SK-N-SH treated with all-trans-retinoic acid at 6 μM for 48 hours (cell line): ENCODE results near the gene AMMECR1L.

Experiments used
- ATAC-seq: fragments of 200-7000 bp; cut with Tn5 transposase; 3 replicates; pipeline ENCODE4 v1.9.1; 2020; ENCODE audit warnings: mild to moderate bottlenecking, moderate library complexity
- ARNTL ChIP-seq: fragments of 450-650 bp; formaldehyde crosslinking; IDR thresholded peaks from 2 replicates; pipeline ENCODE4 v1.5.0; 2020; ENCODE audit warnings: low read depth, mild to moderate bottlenecking, moderate library complexity, borderline replicate concordance
- CSDC2 ChIP-seq: fragments of 250-450 bp; sonication (Bioruptor Pico); IDR thresholded peaks from 2 replicates; pipeline ENCODE4 v1.5.0; 2020; ENCODE audit warnings: mild to moderate bottlenecking, moderate library complexity
- CSRNP3 ChIP-seq: fragments of 250-450 bp; sonication (Bioruptor Pico); IDR thresholded peaks from 2 replicates; pipeline ENCODE4 v1.5.1; 2021; ENCODE audit warnings: mild to moderate bottlenecking, moderate library complexity
- ESRRG ChIP-seq: fragments of 250-450 bp; sonication (Bioruptor Pico); IDR thresholded peaks from 2 replicates; pipeline ENCODE4 v1.6.1; 2021; ENCODE audit warnings: mild to moderate bottlenecking
- GLIS3 ChIP-seq: fragments of 250-450 bp; sonication (Bioruptor Pico); IDR thresholded peaks from 2 replicates; pipeline ENCODE4 v1.5.0; 2020; ENCODE audit warnings: mild to moderate bottlenecking, moderate library complexity
- ISL1 ChIP-seq: fragments of 250-450 bp; sonication (Bioruptor Pico); IDR thresholded peaks from 2 replicates; pipeline ENCODE4 v2.1.2; 2022; ENCODE audit warnings: mild to moderate bottlenecking, moderate library complexity
- OSR1 ChIP-seq: fragments of 250-450 bp; sonication (Bioruptor Pico); IDR thresholded peaks from 2 replicates; pipeline ENCODE4 v1.8.0; 2022; ENCODE audit warnings: moderate library complexity, mild to moderate bottlenecking, inconsistent platforms
- PATZ1 ChIP-seq: fragments of 250-450 bp; sonication (Bioruptor Pico); IDR thresholded peaks from 2 replicates; pipeline ENCODE4 v1.8.0; 2020; ENCODE audit warnings: mild to moderate bottlenecking, moderate library complexity, borderline replicate concordance
- PPARA ChIP-seq: fragments of 250-450 bp; sonication (Bioruptor Pico); IDR thresholded peaks from 2 replicates; pipeline ENCODE4 v1.5.0; 2020; ENCODE audit warnings: mild to moderate bottlenecking, borderline replicate concordance
- RARB ChIP-seq: fragments of 250-450 bp; sonication (Bioruptor Pico); IDR thresholded peaks from 2 replicates; pipeline ENCODE4 v1.8.0; 2021; ENCODE audit warnings: mild to moderate bottlenecking, moderate library complexity
- SNAI2 ChIP-seq: fragments of 250-450 bp; sonication (Bioruptor Pico); IDR thresholded peaks from 2 replicates; pipeline ENCODE4 v1.5.0; 2020; ENCODE audit warnings: mild to moderate bottlenecking, moderate library complexity
- TCF4 ChIP-seq: fragments of 250-450 bp; sonication (Bioruptor Pico); IDR thresholded peaks from 2 replicates; pipeline ENCODE4 v1.8.0; 2021; ENCODE audit warnings: mild to moderate bottlenecking, moderate library complexity, borderline replicate concordance
- TOX ChIP-seq: fragments of 250-450 bp; sonication (Bioruptor Pico); IDR thresholded peaks from 2 replicates; pipeline ENCODE4 v1.8.0; 2021; ENCODE audit warnings: mild to moderate bottlenecking, moderate library complexity, borderline replicate concordance
- ZC3H10 ChIP-seq: fragments of 250-450 bp; sonication (Bioruptor Pico); IDR thresholded peaks from 2 replicates; pipeline ENCODE4 v1.5.1; 2021; ENCODE audit warnings: mild to moderate bottlenecking, moderate library complexity
- ZFP3 ChIP-seq: fragments of 250-450 bp; sonication (Bioruptor Pico); IDR thresholded peaks from 2 replicates; pipeline ENCODE4 v1.5.0; 2020; ENCODE audit warnings: mild to moderate bottlenecking, moderate library complexity
- ZFP30 ChIP-seq: fragments of 450-650 bp; formaldehyde crosslinking; IDR thresholded peaks from 2 replicates; pipeline ENCODE4 v1.5.0; 2022; ENCODE audit warnings: mild to moderate bottlenecking, moderate library complexity
- ZNF70 ChIP-seq: fragments of 450-650 bp; formaldehyde crosslinking; IDR thresholded peaks from 2 replicates; pipeline ENCODE4 v1.5.0; 2020; ENCODE audit warnings: mild to moderate bottlenecking, moderate library complexity
- ZNF8 ChIP-seq: fragments of 450-650 bp; formaldehyde crosslinking; IDR thresholded peaks from 2 replicates; pipeline ENCODE4 v1.5.0; 2020; ENCODE audit warnings: mild to moderate bottlenecking, moderate library complexity
- TF ChIP-seq, protein P1 (sequence below): fragments of 250-450 bp; sonication (Bioruptor Pico); IDR thresholded peaks from 2 replicates; pipeline ENCODE4 v1.5.1; 2020; ENCODE audit warnings: low read depth, mild to moderate bottlenecking, moderate library complexity
- TF ChIP-seq, protein P2 (sequence below): fragments of 250-450 bp; sonication (Bioruptor Pico); IDR thresholded peaks from 2 replicates; pipeline ENCODE4 v1.8.0; 2021; ENCODE audit warnings: low read depth, mild to moderate bottlenecking, moderate library complexity, borderline replicate concordance

Gene AMMECR1L

DNA sequence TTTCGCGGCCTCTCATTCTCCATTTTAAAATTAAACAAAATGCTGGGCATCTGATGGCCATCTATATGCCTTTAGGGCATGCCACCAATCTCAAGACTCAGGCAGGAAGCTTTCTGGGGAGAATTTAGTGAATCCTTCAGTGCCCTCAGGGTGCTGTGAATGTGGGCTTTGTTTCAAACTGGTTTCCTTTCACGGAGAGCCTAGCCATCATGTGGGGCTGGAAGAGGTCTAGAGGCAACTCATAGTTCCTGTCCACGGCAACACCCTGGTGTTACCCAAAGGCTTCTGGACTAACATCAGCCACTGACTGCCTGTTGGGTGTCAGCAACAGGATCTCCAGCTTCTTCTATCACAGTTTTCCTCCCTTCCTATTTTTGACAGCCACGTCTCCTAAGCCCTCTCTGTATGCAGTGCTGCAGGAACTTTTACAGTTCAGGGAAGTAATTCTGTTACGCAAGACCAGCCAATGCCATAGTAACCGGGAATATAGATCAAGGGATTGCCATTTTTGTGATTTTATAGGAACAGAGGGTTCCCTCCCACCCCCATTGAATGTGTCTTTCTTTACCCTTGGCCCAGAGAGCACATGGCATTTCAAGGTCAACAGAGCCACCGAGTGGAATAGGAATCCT, 66.8 kb downstream of the AMMECR1L start:
- ATAC-seq = no peak
- TF ChIP-seq GLIS3 (CRISPR knock-in tag) (no peak), ZFP3 (CRISPR knock-in tag) (no peak), PATZ1 (CRISPR knock-in tag) (no peak), TCF4 (no peak), ISL1 (CRISPR knock-in tag) (no peak), ZC3H10 (no peak), ESRRG (no peak), ZFP30 (no peak), ARNTL (CRISPR knock-in tag) (no peak), CSRNP3 (CRISPR knock-in tag) (no peak), ZNF8 (CRISPR knock-in tag) (no peak), SNAI2 (CRISPR knock-in tag) (no peak), ZNF70 (CRISPR knock-in tag) (no peak), TOX (CRISPR knock-in tag) (no peak), OSR1 (CRISPR knock-in tag) (no peak)
- TF ChIP-seq, protein P1, sequence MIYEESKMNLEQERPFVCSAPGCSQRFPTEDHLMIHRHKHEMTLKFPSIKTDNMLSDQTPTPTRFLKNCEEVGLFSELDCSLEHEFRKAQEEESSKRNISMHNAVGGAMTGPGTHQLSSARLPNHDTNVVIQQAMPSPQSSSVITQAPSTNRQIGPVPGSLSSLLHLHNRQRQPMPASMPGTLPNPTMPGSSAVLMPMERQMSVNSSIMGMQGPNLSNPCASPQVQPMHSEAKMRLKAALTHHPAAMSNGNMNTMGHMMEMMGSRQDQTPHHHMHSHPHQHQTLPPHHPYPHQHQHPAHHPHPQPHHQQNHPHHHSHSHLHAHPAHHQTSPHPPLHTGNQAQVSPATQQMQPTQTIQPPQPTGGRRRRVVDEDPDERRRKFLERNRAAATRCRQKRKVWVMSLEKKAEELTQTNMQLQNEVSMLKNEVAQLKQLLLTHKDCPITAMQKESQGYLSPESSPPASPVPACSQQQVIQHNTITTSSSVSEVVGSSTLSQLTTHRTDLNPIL (CRISPR knock-in tag) = no peak
- TF ChIP-seq, protein P2, sequence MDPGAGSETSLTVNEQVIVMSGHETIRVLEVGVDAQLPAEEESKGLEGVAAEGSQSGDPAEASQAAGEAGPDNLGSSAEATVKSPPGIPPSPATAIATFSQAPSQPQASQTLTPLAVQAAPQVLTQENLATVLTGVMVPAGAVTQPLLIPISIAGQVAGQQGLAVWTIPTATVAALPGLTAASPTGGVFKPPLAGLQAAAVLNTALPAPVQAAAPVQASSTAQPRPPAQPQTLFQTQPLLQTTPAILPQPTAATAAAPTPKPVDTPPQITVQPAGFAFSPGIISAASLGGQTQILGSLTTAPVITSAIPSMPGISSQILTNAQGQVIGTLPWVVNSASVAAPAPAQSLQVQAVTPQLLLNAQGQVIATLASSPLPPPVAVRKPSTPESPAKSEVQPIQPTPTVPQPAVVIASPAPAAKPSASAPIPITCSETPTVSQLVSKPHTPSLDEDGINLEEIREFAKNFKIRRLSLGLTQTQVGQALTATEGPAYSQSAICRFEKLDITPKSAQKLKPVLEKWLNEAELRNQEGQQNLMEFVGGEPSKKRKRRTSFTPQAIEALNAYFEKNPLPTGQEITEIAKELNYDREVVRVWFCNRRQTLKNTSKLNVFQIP (CRISPR knock-in tag) = no peak

GRCh38 chr2:127818241-127818640, 67.5 kb downstream of the AMMECR1L start:
- no peak for ATAC-seq
- TF ChIP-seq, protein P1 (CRISPR knock-in tag) = no peak
- TF ChIP-seq GLIS3 (CRISPR knock-in tag) = no peak
- TF ChIP-seq OSR1 (CRISPR knock-in tag) = no peak
- no peak for TF ChIP-seq RARB (CRISPR knock-in tag)
- TF ChIP-seq TOX (CRISPR knock-in tag) = no peak
- no peak for TF ChIP-seq CSDC2
- no peak for TF ChIP-seq ZNF8 (CRISPR knock-in tag)
- no peak for TF ChIP-seq ZFP3 (CRISPR knock-in tag)
- no peak for TF ChIP-seq ESRRG
- TF ChIP-seq TCF4 = no peak
- no peak for TF ChIP-seq ZC3H10
- TF ChIP-seq, protein P2 (CRISPR knock-in tag) = no peak
- TF ChIP-seq ISL1 (CRISPR knock-in tag) = no peak
- TF ChIP-seq ZFP30 = no peak
- TF ChIP-seq PPARA (CRISPR knock-in tag) = no peak
- TF ChIP-seq PATZ1 (CRISPR knock-in tag) = no peak
- TF ChIP-seq ZNF70 (CRISPR knock-in tag) = no peak
- no peak for TF ChIP-seq ARNTL (CRISPR knock-in tag)
- TF ChIP-seq SNAI2 (CRISPR knock-in tag) = no peak
- TF ChIP-seq CSRNP3 (CRISPR knock-in tag) = no peak
